ENCODE results near the gene HBEGF.

GRCh38 chr5:140287801-140288521 is 58.4 kb downstream of the HBEGF start:
- TF ChIP-seq POLR2AphosphoS5 (IDR thresholded peaks at IDR 0.05; ENCODE audit: low read depth, low read length) (no peak), TAF1 (IDR thresholded peaks at IDR 0.05; ENCODE audit: borderline replicate concordance, insufficient read depth, low read length) (no peak), SIN3A (IDR thresholded peaks at IDR 0.05; ENCODE audit: borderline replicate concordance, insufficient read depth, low read length) (no peak)
- TF ChIP-seq, protein P1, sequence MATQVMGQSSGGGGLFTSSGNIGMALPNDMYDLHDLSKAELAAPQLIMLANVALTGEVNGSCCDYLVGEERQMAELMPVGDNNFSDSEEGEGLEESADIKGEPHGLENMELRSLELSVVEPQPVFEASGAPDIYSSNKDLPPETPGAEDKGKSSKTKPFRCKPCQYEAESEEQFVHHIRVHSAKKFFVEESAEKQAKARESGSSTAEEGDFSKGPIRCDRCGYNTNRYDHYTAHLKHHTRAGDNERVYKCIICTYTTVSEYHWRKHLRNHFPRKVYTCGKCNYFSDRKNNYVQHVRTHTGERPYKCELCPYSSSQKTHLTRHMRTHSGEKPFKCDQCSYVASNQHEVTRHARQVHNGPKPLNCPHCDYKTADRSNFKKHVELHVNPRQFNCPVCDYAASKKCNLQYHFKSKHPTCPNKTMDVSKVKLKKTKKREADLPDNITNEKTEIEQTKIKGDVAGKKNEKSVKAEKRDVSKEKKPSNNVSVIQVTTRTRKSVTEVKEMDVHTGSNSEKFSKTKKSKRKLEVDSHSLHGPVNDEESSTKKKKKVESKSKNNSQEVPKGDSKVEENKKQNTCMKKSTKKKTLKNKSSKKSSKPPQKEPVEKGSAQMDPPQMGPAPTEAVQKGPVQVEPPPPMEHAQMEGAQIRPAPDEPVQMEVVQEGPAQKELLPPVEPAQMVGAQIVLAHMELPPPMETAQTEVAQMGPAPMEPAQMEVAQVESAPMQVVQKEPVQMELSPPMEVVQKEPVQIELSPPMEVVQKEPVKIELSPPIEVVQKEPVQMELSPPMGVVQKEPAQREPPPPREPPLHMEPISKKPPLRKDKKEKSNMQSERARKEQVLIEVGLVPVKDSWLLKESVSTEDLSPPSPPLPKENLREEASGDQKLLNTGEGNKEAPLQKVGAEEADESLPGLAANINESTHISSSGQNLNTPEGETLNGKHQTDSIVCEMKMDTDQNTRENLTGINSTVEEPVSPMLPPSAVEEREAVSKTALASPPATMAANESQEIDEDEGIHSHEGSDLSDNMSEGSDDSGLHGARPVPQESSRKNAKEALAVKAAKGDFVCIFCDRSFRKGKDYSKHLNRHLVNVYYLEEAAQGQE (IDR thresholded peaks at IDR 0.05; ENCODE audit: insufficient read depth in 1 of 2, low read depth in 2 of 2, low read length in 2 of 2) = no peak

All from PFSK-1 (cell line).